GM21381 (cell line): ENCODE data around the gene ATP8A2.
"Not testable (repeated sequence)": the region's sequence is repeated elsewhere in the genome, so short reads cannot be mapped to it uniquely, and the experiment has no call there.

Experiments used
- ATAC-seq: cut with Tn5 transposase; IDR thresholded peaks from one replicate; pipeline ENCODE4 v1.9.1; 2021; ENCODE audit warnings: mild to moderate bottlenecking, moderate library complexity; ENCODE audit not compliant: unreplicated experiment

ATP8A2 gene

GRCh38 chr13:25762281-25762680 is 390.5 kb downstream of the ATP8A2 start:
- no peak for ATAC-seq

GRCh38 chr13:25762795-25763377 is 391.1 kb downstream of the ATP8A2 start:
- ATAC-seq: no peak

- no peak for ATAC-seq
Measured at GRCh38 chr13:25764378-25764777, 392.6 kb downstream of the ATP8A2 start.

- ATAC-seq: no peak
Measured at GRCh38 chr13:25765266-25765665, 393.5 kb downstream of the ATP8A2 start.

DNA sequence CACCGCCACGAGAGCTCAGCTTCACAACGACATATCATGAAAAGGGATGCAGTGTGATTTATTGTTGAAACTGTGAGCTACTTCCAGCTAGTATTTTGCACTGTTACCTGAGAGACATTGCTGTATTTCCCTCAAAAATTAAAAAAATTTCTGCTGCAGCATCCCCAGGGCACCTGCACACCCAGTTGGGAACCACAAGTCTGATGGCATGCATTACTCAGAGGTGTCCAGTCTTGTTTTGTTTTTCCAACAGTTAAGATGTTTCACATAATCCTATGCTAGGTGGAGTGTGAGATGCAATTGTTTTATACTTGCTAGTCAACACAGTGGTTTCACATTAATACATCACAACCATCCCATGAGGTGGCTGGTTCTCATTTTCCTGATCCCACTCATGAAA is 394.8 kb downstream of the ATP8A2 start:
- ATAC-seq: no peak

DNA sequence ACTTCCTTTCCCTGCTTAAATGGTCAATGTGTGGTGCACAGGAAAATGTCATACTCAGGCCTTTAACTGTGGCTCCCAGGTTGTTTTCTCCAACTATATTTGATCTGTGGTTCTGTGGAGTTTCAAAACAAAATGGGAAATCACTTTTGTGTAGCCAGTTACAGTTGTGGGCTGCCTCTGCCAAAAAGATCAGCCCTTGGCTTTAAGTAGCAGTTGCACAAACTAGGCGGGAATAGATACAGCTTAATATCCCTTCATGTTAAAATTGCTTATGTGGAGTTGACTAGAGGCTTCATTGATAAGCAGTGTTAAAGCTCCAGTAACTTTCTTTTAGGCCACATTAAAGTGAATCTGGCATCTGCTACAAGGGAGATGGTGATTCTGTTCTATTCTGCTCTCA is 395.2 kb downstream of the ATP8A2 start:
- ATAC-seq: no peak

- no peak for ATAC-seq
Measured at GRCh38 chr13:25768376-25768775, 396.6 kb downstream of the ATP8A2 start.

DNA sequence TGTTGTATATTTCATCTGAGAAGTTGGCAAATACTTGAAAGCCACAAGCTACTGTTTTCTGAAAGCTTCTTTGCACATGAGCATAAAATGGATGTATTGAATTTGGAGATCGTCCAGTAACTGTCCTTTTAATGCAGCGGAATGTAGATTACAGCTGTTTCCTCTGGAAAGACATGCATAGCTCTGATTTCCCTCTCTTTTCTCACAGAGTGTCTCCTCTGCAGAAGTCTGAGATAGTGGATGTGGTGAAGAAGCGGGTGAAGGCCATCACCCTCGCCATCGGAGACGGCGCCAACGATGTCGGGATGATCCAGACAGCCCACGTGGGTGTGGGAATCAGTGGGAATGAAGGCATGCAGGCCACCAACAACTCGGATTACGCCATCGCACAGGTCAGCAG is 397.1 kb downstream of the ATP8A2 start:
- no peak for ATAC-seq

DNA sequence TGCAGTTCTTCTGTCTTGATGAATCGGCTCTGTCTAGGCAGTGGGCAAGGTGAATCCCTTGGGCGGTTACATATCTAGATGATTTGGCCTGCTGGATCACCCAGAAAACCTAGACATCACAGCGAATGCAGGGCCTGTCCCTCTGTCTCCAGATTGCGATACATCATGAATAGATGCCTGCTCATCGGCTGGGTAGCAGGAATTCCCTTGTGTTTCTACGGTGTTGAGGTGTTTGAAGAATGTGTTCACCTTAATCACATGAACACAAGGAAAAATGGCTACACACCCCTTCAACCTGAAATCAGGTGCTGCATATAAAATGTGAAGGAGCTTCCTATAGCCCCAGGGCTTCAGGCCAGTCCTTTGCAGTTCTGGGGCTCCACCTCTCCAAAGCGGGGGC is 398.8 kb downstream of the ATP8A2 start:
- no peak for ATAC-seq

GRCh38 chr13:25771202-25771601 is 399.4 kb downstream of the ATP8A2 start:
- no peak for ATAC-seq

DNA sequence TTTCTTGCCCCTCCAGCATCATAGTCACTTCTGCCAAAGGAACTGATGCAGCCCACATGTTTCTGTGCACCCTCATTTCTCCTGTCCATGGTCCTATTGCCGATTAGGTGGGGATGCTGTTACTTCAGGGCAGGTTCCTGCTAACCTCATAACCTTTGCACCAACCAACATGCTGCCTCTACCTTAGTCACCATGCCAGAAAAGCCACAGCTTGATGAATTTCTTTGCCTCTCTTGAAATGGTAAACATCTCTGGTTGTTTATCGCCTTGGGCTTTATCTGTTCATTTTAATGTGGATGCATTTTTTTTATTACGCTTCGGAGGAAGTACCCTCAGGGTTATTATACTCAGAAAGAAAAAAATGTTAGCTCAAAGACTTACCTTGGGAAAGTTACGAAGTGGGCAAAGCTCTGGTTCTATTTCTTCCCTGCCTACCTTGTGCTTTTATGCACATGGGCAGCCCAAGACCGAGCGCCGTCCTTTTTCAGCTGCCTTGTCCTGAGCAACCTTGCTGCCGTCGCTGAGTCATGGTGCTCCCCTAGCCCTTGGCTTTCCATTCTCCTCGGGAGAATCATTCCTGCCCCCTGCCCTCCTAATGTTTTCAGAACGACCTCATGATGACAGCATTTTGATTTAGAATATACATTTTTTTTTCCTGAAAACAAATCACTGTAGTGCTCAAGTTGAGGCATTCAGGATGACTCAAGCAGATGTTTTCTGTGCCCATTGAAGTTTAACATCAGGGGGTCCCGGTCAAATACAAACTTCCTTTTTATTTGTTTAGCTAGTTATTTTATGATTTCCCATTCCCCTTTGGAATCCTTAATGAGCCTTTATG is 400.1 kb downstream of the ATP8A2 start:
- no peak for ATAC-seq

- ATAC-seq: not testable (repeated sequence)
Measured at GRCh38 chr13:25772534-25772933, 400.8 kb downstream of the ATP8A2 start.

DNA sequence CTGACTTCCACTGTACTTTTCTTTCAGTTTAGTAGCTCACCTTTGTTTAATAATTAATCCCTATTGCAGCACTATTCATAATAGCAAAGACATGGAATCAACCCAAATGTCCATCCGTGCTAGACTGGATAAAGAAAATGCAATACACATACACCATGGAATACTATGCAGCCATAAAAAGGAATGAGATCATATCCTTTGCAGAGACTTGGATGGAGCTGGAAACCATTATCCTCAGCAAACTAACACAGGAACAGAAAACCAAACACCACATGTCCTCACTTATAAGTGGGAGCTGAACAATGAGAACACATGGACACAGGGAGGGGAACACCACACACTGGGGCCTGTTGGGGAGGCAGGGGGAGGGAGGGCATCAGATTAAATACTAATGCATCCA is 402.3 kb downstream of the ATP8A2 start:
- ATAC-seq: not testable (repeated sequence)

DNA sequence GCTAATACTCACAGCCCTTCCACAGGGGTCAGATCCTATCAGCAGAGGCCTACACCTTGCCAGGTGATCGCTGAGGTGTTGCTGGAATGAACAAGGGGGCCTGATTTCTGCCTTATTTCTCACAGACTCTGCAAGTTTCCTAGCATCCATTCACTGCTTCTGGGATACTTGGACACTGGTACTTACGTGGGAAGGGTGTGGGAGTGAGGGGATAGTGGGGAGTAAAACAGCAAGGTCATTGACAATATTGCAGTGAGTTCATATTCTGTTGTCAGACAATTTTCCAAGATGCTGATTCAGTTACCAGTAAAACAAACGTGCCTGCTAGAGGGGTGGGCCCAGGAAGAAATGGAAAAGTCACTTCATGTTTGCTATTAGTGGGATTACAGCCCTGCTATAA is 403.5 kb downstream of the ATP8A2 start:
- ATAC-seq: no peak

DNA sequence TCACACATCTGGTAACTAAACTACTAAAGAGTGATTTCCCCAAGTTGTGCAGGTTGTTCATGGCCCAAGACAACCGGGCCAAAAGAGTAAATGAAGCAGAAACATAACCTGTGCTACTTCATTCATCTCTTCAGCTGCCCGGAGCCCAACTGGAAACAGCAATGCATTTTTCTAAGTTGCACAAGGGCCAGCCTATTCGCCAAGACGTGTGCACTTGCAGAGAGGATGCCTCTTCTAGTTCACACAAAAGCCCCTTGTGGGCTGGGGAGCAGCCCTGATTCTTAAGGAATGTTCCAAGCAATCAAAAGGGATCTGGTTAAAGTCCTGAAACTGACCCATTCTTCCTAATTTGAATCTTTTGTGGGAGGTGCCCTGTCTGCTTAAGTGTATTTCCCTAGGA is 404.2 kb downstream of the ATP8A2 start:
- no peak for ATAC-seq

DNA sequence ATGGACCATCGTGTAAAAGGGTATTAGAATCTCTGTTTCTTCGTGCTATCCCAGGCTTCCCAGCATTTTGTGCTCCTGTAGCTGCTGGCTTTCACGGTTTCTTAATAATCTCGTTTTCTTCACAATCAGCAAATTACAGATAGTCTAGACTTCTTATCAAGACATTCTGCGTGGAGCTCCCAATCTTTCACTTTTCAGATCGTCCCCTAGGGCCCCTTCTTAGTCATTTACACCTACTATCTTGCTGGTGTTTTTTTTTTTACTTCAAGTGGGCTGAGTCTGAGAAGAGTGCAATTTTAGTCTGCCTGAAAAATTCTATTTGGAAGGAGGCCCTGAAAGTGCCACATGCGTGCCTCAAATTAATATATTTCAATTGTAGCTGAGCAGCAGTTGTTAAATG is 404.9 kb downstream of the ATP8A2 start:
- no peak for ATAC-seq

- ATAC-seq: no peak
Measured at GRCh38 chr13:25777509-25777908, 405.7 kb downstream of the ATP8A2 start.

- ATAC-seq: no peak
Measured at GRCh38 chr13:25778365-25778764, 406.6 kb downstream of the ATP8A2 start.

- no peak for ATAC-seq
Measured at GRCh38 chr13:25778808-25779305, 407.1 kb downstream of the ATP8A2 start.

DNA sequence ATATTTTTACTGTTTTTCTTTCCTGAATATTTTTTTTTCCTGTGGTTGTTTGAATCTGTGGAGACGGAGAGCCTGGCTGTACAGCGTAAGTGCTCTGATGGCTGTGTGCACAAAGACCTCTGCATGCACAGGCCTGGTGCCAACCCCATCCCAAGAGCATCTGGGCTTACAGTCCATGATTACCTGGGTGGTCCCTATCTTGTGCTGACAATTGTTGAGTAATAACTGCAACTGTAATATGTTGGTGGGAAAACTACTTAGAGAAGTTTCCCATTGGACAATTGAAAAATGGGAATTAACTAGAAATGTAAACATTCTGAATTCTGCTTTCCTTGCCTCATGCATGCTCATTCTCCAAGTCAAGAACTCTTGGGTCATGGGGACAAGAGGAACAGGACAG is 411.3 kb downstream of the ATP8A2 start:
- no peak for ATAC-seq

GRCh38 chr13:25783601-25784024 is 411.8 kb downstream of the ATP8A2 start:
- ATAC-seq: no peak

DNA sequence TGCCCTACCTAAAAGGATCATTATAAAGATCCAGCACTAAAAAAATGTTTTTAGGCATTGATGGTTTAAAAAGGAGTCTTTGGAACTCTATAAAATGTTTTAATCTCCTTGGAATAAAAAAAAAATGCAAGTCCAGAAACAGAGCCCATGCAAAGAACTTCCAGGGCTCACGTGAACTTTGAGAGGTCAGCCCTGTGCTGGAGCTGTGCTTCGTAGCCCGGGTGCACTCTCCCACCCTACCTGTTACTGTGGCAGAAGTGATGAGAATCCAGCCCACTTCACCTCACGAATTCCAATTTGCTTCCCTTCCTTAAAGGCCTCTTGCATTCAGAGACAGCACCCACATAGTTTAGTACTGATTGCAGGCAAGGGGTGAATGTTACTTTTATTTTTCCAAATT is 412.3 kb downstream of the ATP8A2 start:
- ATAC-seq: no peak
